ENCODE results near the gene NECAB2. TPM values are rescaled to one million over a fixed set of nuclear protein-coding genes. Genes with fewer than 3 reads are reported as not detected.

The NECAB2 gene
- 1.3 TPM in 1 of 2 replicates, not detected in the other for total RNA-seq

DNA sequence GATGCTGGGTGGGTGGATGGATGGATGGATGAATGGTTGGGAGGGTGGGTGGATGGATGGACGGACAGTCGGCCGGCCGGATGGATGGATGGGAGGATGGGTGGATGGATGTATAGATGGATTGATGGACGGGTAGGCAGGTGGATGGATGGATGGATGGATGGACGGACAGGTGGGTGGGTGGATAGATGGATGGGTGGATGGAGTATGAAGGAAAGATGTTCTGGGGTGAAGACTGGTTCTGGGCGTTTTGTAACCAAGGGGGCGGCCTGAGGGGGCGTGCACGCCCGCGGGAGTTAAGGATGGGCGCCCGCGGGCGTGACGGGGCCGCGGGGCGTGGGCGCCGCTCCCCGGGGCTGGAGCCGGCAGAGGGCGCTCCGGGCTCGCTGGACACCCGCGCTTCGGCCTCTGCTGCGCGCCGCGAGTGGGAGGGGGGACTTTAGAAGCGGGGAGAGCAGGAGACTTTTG, at the start of gene NECAB2:
Gene NECAB2, plus strand, starts transcription at position 407 of the 468 bp plus-strand sequence. CDS start 405 bp downstream, outside the sequence.

DNA sequence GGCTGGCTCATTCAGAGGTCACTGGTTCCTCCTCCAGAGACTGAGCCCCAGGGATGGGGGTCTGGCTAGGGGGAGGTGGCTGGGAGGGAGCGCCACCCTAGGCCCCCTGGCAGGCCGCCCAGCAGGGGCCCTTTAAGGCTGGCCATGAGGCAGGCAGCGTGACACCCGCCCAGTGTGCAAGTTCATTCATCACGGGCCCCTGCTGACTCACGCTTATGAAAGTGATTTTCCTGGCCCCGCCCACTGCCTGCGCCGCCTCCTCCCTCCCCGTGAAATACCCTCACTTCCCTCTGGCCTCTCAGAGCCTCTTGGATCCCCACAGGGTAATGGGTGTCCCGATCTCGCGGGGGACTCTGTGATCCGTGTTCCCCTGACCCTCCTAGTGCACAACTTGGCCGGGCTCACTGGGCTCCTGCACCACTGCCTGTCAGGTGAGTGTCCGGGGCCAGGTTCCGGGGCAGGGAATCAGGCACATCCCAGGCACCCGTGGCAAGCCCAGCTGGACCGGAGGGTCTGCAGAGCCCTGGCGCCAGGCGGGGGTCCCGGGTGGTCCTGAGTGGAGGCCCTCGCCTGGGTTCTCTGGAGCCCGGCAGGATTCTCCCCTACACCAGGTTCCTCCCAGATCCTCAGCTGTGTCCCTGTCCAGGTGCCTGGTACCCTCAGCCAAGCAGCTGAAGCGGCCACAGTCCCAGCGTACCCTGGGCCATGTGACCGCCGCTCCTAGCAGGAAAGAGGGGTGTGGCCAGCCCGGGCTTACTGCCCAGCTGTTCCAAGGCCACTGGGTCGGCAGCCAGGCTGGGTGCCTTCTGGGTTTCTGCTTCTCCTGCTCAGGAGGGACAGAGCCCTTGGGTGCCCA, 14.9 kb upstream of the NECAB2 start, which contains the start of gene OSGIN1:
Gene OSGIN1, plus strand, starts transcription at position 301 of the 856 bp plus-strand sequence. CDS start 4,432 bp downstream, outside the sequence.

DNA sequence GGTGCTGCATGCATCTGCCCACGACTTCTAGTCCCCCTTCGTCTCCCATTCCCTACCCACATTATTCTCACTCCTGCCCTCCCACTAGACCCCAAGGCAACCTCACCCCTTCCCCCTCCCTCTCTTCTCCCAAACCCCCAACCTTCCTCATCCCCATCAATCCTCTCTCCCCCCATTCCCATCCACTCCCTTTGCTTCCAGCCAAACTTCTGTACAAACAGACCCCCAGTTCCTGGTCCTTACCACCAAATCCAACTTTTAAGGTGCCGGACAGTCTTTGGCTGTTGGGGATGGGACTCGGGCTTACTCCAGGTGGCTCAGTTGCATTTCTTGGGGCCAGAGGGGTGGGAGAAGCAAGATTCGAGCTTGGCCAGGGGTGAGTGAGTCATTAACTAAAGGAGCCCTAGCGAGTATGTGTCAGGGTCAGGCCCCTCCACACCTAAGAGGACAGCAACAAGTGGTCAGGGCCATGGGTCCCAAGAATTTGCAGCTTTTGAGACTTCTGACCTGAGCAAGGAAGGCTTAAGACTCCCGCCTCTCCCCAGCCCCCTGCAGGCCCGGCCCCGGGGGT, 74.3 kb downstream of the NECAB2 start, which contains the start of gene SLC38A8:
Gene SLC38A8, minus strand, starts transcription at position 488 of the 571 bp plus-strand sequence. CDS start 638 bp downstream, outside the sequence.

Other genes starting within 250 kb of the NECAB2 start
- 16.0 and 39.6 TPM in 2 replicates for gene HSBP1, start 160.3 kb upstream of the NECAB2 start, total RNA-seq
- 1.3 and 3.2 TPM in 2 replicates for gene MLYCD, start 69.1 kb upstream of the NECAB2 start, total RNA-seq
- gene OSGIN1, start 15.0 kb upstream of the NECAB2 start, total RNA-seq, result 1.6 and 3.5 TPM in 2 replicates
- not detected in 2 replicates for gene SLC38A8, start 74.6 kb downstream of the NECAB2 start, total RNA-seq
- gene MBTPS1, start 148.7 kb downstream of the NECAB2 start, total RNA-seq, result 61.9 and 85.7 TPM in 2 replicates
- gene HSDL1, start 176.9 kb downstream of the NECAB2 start, total RNA-seq, result 11.7 and 15.5 TPM in 2 replicates
- not detected in 2 replicates for gene DNAAF1, start 177.1 kb downstream of the NECAB2 start, total RNA-seq
- 26.7 and 31.4 TPM in 2 replicates for gene TAF1C, start 218.8 kb downstream of the NECAB2 start, total RNA-seq
- gene ADAD2, start 222.9 kb downstream of the NECAB2 start, total RNA-seq, result 0.13 TPM in 1 of 2 replicates, not detected in the other